Activated CD4-positive, CD25-positive, alpha-beta regulatory T cell (primary cell): Measurements from ENCODE around the gene INHBA.

Experiments
- DNase-seq, 4 experiments: peaks; one replicate each; lab custom pipeline; 2025; lab: John Stamatoyannopoulos, UW

The INHBA gene

DNA sequence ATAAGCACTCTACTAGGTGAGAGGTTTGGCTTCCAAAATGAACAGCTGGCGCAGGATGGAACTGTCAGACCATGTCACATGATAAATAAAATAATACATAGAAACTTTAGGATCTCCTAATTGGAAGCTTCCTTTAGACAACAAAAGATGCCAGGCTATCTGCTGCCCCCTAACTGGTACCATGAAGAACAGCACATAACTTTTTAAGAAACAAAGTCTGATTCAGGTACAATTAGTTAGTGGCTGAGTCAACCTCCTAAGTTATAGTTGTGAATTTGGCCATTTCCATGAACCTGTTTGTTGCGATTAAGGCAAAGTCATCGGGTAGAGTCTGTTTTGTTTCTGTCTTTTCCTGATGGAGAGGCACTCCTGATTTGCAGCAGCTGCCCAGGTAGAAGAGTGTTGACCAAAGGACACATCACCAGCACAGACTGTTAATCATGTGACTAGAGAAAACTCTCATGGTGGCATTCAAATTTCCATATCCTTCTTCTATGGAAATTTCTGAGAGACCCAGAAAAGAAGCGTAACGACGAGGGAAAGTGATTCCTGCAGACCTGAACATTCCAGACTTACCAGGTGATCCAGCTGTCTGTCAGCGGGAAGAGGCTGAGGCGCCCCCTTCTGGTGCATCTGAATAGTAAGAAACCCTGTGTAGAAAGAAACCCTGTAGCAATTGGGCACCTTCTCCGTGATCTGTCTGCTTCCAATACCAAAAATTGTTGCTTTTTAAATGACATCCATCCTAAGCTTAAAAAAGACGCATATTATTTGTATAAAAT, 8.6 kb upstream of the INHBA start:
- DNase-seq = no peak

- DNase-seq = no peak
These were observed 7.9 kb upstream of the INHBA start for GRCh38 chr7:41710838-41711237.

GRCh38 chr7:41709621-41710020, 6.7 kb upstream of the INHBA start:
- no peak for DNase-seq

DNA sequence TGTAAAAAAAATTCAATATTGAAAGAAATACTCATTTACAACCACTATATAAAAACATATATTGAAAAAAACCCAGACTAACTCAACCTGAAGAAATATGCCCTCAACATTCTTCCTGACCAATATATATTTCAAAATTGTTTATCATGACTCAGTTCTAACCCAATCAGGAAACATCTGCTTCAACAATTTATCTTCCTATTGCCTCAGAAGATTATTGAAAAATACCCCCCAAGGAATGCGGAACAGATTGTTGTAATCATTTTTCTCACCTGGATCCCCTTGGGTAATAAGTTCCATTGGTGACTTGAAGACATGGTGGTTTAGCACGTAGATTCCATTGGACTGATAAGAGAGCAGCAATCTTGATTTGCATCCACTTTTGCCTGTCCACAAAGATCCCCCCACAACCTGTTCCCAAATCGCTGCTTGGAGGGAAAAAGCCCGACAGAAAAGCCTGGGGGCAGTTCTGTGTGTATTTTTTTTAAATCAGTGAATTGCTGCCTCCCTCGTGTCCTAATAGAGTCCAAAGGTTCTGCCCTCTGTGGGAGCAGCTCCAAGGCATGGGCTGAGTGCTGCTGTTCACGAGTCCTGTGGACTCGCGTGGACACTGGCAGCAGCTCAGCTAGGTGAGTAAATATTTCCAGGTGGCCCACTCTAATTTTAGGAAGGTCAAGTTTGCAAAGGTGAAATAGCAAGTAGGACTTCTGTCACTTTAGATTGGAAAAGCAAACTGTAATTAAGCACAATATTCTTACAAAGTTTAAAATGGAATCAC, 5.9 kb upstream of the INHBA start:
- DNase-seq = no peak

- no peak for DNase-seq
These were observed 3.5 kb upstream of the INHBA start for GRCh38 chr7:41706228-41706930.

DNA sequence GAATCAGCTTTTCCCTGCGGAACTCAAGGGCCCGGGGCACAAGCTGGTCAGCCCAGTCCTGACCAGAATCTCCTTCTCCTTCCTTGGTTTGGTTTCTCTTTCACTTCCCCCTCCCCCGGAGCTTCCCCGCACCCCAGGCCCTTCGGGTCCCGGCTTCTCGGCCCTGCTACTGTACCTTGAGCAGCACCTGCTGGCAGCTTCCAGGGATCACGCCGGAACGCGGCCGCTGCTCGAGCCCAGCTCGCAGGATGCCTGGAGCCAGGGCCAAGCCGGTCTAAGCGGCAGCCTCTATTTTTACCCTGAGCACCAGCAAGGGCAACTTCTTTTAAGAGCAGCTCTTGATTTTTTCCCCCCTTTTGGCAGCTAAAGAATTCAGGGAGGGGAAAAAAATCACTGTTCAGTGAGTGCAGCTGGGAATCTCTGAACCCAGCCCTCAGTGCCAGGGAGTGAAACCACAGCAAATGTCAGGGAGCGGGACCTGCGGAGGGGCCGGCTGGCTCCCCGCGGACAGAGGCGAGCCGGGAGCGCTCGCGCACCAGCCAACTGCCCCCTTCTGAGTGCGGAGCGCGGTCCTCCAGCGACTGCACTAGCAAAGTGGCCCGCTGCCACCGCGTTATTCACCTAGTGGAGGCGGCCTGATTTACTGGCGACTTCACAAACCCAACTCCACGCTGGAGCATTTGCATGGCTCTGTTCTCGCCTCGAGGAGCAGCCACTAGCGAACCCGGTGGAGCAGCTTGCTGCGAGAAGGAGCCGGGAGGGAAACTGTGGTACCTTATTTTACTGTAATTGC, 2.4 kb upstream of the INHBA start:
- peak in 2 of 4 experiments; percentile 14 to 18 for DNase-seq

DNA sequence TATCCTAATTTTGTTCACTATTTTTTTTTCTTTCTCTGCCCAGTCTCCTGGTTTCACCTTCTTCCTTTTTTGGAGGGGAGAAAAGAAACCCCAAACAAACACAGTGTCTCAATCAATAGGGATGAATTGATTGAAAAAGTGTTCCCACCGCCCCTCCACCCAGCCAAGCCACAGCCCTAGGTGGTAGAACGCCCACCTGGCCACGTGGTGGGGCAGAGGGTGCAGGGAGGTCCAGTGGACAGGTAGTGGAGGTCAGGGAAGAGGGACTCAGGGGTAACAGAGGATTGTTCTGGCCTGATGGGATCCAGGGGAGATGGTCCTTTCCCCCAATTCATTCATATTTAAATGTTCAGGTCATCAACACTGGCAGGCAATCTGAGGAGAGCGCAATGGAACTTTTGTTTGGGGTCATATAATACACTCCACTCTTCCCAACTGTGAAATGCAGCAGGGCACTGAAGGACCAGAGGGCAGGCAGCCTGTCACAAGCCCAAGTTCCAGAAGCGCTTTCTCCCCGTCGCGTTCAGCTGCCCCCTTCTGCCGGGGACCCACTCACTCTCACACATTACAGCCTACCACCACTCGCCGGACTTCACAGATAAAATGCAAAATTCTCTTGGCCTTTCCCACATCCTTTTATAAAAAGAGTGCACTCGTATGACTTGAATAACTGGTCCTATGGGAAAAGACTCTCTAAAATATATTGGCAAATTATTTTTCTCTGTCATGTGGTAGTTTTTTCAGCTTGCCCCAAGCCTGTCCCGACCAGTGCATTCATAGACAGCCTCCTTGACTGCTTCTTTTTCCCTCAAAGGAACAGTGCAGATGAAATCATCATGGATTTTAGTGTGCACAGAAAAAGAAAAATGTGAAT, 1.6 kb downstream of the INHBA start:
- DNase-seq = no peak

GRCh38 chr7:41700044-41700471, 2.8 kb downstream of the INHBA start:
- no peak for DNase-seq

DNA sequence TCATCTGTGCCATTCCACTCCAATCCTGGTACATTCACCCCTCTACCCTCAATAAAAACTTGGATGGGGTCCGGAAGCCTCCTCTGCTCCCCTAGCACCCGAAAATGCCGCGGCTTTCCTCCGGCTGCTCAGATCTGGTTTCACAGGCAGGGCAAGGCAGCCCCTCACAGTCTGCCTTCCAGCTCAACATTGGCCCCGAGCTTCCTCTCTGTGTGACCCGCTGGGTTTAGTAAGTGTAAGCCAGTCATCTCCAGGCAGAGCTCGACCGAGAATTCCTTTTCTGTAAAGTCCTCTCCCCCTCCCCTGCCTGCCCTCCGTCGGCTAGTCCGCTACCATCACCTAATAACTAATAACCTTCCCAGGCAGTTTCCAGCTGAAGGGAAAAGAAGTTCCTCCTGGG, 3.4 kb downstream of the INHBA start:
- no peak for DNase-seq

DNA sequence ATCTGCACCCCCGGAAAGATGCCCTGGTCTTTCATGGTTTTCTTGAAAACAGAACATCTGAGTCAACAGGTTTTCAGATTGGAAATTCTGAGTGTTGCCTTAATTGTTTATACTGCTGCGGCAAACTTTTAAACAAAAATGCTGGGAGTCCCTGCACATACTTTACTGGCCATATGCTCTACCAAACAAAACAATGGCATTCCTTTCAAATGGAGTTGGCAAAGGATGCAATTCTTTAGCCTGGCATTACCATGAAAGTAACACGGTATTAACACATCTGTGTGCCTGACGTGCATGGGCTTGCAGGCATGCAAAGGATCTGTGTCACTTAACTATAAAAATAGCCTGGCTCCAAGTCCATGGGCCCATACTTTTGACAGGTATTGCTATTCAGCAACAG, 4.2 kb downstream of the INHBA start:
- no peak for DNase-seq

- DNase-seq = no peak
These were observed 4.8 kb downstream of the INHBA start for GRCh38 chr7:41698114-41698513.

DNA sequence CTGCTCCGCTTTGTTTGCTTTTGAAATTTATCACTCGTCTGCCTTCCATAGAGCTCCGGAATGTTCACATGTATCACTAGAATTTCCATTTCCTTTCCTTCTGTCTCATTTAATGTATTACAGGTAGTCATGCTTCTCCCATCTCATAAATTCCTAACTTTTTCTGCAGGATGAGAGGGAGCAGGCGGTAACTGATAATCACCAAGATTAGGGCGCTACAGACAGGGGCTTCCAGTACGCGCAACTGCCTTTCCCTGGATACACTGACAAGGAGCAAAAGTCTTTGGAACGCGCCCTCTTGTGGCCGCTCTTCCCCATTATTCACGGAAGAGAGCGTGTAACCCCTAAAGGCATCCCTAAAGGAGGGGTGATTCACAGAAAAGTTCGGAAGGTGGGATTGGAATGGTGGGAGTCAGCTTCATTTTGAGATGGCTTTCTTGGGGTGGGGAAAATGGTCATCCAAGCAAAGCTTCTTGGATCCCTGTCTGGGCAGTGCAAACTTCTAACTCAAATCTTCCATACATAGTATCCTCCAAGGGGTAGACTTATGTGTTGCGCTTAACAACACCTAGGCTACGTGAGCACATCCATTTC, 6.5 kb downstream of the INHBA start:
- no peak for DNase-seq

DNA sequence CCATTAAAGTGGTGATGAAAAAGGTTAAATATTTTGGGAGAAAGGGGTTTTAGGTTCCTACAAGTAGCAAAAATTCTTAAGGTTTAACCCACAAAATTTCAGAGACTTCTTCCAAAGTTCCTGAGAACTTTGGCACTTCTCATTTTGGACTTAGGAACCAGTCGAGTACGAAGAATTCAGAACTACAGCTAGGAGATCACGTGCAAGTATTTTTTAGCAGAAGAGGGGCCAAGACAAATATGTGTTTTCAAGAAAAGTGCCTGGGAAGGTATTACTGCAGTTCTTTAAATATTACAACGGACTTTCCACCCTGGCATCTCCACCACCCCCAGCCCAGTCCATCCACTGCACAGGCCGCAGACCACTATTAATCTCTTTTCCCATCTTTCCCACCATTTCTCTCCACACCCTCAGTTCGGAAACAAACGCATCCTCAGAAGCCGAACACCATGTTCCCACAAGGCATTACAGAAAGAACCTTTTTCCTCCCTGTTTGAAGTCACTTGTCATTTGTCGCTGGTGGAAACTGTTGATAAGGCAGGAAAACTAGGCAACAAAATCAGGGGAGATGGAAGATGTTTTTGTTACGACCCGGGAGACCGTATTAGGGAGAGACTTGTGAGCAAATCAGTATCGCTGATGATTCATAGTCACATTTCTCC, 7.1 kb downstream of the INHBA start:
- DNase-seq = no peak

GRCh38 chr7:41694495-41694894, 8.4 kb downstream of the INHBA start:
- no peak for DNase-seq

- no peak for DNase-seq
These were observed 9.5 kb downstream of the INHBA start for GRCh38 chr7:41693150-41693997.

DNA sequence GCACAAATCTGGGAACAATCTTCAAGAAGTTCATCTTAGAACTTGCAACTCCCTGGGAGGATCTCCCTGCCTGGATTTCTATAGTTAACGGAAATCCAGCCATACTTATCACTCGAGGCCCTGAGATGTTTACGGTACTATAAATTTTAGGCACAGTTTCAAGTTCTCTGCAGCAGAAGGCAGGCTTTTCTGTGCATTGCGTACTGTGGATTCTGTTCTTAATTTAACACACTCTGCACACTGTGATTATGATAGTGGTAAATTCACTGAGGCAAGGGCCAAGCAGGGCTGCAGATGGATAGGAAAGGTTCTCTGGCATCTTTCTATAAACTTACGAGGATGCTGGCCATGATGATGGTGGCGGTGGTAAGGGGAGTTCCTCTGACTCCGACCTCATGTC, 10.6 kb downstream of the INHBA start:
- DNase-seq = no peak

DNA sequence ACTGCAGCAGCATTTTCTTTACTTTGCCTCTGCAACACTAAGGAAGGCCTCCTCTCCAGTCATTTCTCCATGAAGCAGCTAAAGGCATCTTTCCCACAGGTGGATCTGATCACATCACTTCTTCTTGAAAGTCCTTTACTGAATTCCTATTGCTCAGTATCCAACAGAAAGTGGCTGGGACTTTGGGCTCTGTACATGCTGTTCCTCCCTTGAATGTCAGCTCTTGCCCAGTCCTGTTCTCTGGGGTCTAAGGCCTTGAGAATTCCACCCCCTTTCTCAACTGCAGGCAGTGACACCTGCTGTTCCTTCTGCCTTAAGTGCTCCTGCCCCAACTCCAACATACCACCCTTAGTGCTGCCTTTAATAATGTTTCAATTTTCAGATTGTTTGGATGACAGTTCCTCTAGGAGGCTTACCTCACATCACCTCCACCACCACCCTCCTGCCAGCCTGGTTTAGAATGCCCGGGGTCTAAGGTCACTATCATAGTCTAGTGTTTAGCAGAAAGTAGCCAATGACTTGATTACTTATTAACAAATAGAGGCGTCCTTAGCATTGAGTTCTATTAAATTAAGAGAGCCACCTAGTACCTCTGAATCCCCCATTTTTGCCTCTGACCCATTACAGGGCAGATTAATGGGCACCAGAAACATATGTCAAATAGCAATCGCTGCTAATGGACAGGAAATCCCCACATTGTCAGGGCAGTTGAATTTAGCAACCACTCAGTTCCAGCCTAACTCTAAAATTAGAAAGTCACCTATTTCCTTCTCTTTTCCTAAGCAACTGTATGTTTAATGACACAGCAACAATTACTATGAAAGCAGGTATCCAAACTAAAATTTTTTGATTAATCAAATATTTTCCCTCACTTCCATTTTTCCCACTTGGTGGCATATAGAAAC, 11.4 kb downstream of the INHBA start:
- no peak for DNase-seq

DNA sequence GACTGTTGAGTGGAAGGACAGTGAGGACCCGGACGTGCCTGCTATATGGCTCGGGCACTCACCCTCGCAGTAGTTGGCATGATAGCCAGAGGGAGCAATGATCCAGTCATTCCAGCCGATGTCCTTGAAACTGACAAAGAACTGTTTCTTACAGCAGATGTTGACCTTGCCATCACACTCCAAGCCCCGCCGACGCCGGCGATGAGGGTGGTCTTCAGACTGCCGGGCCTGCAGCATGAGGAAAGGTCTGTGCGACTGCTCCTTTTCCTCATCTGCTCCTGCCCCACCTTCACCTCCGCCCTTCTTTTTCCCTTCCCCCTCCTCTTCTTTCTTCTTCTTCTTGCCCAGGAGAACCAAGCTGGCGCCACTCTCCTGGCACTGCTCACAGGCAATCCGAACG, 13.1 kb downstream of the INHBA start:
- DNase-seq = no peak
